H54 (cell line): ENCODE results near the gene KRT14.
"Not testable (repeated sequence)": the region's sequence is repeated elsewhere in the genome, so short reads cannot be mapped to it uniquely, and the experiment has no call there.

ENCODE experiments used
- DNase-seq: peaks from one replicate; pipeline ENCODE4 v3.0.0; 2011; ENCODE audit warnings: low spot score, mixed read lengths; ENCODE audit not compliant: insufficient read length
- FAIRE-seq: peaks from 3 replicates; lab custom pipeline; 2011; peaks lifted over from hg19 to GRCh38; lab: Jason Lieb, UNC
- POLR2A ChIP-seq: IDR thresholded peaks from 2 replicates; pipeline ENCODE4 v1.6.1; 2011; ENCODE audit warnings: low read depth, mild to moderate bottlenecking, low read length

KRT14 gene

DNA sequence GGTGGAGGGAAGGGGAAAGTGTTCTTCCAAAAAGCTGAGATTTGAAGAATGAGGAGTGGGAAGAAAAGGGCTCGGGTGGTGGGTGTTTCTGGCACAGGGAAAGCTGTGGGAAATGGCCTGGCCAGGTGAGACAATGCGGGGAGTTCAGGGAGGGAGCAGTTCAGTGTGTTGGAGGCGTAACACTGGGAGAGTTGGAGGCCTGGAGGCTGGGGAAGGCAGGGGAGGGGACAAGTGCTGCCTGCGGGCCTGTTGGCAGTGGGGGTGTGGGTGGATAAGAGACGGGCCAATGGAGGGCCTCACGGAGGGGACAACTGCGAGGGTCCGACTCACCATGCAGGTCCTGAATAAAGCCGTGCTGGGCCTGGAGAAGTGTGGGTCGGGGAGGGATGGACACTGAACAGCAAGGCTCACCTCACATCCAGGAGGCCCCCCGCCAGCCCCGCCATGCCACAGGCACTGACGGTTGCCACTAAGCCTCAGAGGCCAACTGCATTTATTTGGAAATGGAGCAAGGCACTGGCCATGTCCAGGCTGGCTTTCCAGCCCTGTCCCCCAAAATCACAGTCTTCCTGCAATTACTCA, 40.8 kb downstream of the KRT14 start:
- DNase-seq (no peak), FAIRE-seq (no peak)
- no peak for TF ChIP-seq POLR2A

DNA sequence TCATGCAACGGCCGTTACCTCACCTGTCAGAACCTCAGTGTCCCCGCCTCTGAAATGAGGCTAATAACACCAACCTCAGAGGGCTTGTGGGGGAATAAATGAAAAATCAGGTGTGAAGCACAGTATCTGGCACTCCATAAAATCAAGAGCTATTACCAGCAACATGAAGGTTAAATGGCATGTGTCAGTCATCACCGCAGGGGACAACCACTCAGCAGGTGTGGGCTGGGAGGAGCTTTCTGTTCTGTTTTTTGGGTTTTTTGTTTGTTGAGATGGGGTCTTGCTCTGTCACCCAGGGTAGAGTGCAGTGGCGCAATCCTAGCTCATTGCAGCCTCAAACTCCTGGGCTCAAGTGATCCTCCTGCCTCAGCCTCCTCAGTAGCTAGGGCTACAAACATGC, 41.8 kb downstream of the KRT14 start:
- DNase-seq, result no peak
- no peak for FAIRE-seq
- no peak for TF ChIP-seq POLR2A

DNA sequence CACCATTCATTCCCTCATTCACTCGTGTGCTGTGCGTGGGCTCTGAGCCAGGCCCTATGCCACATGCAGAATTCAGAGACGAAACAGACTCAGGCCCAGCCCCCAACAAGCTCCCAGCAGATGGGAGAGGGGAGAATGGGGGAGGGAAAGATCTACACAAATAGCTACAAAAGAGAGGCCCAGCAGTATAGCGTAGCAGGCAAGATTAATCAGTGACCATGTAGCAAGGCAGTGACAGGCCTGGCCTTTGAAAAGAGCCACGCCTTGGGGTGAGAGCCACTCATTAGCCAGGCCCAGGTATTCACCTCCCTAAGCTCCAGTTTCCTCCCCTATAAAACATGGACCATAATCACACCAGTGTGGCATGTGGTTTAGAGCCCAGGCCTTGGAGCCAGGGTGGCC, 42.2 kb downstream of the KRT14 start:
- DNase-seq (no peak), FAIRE-seq (no peak)
- no peak for TF ChIP-seq POLR2A

DNA sequence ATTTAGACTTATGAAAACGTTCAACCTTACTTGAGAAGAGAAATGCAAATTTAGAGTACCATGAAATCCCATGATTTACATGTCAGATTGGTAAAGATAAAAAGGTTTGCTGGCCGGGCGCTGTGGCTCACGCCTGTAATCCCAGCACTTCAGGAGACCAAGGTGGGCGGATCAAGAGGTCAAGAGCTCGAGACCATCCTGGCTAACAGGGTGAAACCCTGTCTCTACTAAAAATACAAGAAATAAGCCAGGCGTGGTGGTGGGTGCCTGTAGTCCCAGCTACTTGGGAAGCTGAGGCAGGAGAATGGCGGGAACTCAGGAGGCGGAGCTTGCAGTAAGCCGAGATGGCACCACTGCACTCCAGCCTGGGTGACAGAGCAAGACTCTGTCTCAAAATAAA, 43.9 kb downstream of the KRT14 start:
- FAIRE-seq, DNase-seq: not testable (repeated sequence)

DNA sequence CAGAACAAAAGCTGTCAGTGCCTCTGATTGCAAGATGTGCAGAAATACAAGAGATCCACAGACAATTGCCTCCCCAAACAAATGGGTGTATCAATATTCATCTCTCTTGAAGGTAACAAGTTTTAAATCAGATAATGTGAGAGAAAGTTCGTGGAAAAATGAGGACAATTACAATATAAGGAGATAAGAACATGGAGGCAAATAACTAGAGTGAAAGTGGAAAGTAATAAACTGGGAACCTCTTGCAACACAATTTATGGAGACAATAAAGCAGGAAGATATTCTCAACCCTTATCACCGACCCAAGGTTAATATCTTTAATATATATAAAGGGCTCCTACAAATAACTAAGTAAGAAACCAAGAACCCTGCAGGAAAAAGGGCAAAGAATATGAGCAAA, 44.3 kb downstream of the KRT14 start:
- FAIRE-seq (no peak), DNase-seq (no peak)
- TF ChIP-seq POLR2A, result no peak

DNA sequence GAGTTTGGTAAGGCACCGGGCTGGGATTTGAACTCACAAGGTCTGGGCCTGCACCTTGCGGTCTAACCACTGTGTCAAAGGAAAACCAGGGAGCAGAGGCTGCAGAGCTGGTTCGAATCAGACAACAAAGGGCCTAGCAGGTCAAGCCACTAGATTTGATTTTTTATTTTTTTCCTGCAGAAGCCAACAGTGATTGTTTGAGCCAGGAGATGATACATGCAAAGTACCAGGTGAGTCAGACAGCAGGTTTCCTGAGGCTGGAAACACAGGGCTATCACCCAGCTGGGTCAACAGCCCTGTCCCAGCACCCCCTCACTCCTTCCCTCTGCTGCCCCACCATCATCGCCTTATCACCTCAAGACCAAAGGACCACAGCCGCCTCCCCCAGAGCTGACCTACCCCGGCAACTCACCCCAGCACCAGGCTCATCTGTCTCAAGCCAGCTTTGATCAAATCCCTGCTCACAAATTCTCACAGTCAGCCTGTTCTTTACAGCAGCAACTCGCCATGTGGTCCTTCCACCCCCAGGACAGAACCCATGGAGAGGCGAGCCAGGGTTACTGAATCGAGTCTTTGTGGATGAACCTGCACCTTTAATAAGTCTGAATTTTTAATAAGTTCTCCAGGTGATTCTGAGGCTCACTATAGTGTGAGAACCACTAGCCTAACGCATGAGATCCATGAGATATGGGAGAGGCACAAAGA, 45.6 kb downstream of the KRT14 start:
- FAIRE-seq (no peak), DNase-seq (no peak)
- TF ChIP-seq POLR2A, result no peak

DNA sequence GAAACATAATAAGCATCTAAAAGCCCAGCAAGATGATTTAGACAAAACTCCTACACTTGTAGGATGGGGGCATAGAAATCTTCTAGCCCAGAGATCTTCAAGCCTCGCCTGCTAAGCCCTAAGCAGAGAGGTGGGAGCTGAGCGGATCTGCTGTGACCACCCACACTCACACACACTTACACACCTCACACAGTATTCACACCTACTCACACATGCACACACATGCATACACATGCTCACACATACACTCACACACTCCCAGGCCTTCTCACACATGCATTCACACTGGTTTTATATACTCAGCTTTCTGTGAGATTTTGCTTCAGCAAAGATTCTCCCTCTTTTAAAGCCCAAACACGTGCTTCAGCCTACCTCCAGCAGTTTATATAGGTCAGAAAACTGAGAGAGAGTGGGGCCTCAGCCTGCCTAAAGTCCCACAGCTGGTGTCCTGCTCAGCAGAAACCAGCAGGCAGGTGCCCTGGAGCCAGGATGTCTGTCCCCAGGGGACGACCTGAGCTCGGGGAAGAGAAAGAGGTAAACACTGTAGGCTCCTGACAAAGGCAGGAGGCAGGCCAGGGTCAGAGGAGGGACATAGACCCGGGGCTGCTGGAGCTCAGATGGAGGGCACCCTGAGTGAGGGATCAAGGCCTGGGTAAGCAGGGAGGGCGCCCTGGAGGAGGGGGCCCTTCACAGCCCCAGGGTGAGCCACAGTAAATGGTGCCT, 46.6 kb downstream of the KRT14 start:
- no peak for TF ChIP-seq POLR2A
- DNase-seq (no peak), FAIRE-seq (no peak)

DNA sequence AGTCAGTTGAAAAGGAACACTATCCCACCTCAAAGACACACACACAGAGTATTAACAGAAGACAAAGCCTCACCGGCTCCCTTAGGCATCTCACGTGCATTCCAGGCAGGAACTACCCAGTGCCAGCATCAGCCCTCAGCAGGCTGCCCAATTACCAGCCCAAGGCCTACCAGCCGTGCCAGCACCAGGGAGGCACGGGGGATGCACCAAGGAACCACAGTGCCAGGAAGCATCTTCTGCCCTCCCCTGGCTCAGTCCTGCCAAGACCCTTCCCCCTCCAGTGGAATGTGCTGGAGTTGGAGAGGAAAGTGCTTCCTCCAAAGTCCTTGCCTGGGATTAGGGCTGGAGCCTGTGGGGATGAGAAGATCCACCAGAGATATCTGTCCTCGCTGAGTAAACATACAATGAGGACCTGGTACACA, 47.6 kb downstream of the KRT14 start:
- no peak for TF ChIP-seq POLR2A
- no peak for FAIRE-seq

DNA sequence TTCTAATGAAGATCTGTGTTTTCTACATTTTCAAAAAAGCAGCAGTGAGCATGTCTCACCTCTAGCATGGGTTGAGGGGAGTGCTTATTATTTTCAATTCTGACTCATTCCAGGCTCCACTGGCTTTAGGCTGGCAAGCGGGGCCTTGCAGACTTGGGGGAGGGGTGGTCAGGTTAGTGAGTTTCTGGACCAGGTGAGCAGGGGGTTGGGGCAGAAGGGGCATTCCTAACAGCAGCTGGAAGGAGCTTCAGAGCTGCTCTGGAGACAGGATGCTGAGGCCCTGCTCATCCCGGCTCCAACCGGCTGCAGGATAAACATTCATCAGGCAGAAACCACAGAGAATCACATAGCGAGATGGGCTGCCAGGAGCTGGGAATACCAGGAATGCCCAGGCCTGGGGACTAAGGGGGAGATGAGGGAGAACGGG, 48.1 kb downstream of the KRT14 start:
- DNase-seq, result no peak
- no peak for FAIRE-seq

More for the DNA sequence above, 47.6 kb downstream of the KRT14 start:
- DNase-seq, result no peak

DNA sequence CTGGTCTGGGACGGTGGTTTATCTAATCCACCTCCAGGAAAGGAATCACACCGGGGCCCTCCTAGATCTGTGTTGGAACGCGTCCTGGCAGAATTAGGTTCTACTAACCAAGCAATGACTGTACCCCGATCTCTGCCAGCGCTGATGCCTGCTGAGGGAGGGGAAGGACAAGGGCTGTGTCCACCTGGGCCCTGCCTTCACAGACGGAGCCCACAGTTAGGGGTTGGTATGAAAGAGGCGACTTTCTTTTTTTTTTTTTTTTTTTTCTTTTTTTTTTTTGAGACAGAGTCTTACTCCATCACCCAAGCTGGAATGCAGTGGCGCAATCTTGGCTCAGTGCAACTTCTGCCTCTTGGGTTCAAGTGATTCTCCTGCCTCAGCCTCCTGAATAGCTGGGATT, 48.7 kb downstream of the KRT14 start:
- FAIRE-seq (no peak), DNase-seq (no peak)
- TF ChIP-seq POLR2A, result no peak

More for the DNA sequence above, 48.1 kb downstream of the KRT14 start:
- no peak for TF ChIP-seq POLR2A

DNA sequence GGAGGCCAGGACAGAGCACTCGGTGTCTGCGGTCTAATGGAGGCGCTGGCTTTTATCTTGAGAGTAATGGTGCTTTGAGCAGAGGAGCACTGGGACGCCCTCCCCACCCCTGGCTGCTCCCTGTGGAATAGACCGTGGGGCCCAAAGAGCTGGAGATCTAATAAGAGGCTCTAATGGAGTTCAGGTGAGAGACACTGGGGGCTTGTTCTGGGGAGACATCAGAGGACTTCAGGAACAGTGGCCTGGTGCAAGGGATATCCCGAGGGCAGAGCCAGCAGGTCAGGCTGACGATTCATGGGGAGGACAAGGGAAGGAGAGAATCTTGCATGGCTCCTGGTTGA, 49.1 kb downstream of the KRT14 start:
- FAIRE-seq, result no peak

DNA sequence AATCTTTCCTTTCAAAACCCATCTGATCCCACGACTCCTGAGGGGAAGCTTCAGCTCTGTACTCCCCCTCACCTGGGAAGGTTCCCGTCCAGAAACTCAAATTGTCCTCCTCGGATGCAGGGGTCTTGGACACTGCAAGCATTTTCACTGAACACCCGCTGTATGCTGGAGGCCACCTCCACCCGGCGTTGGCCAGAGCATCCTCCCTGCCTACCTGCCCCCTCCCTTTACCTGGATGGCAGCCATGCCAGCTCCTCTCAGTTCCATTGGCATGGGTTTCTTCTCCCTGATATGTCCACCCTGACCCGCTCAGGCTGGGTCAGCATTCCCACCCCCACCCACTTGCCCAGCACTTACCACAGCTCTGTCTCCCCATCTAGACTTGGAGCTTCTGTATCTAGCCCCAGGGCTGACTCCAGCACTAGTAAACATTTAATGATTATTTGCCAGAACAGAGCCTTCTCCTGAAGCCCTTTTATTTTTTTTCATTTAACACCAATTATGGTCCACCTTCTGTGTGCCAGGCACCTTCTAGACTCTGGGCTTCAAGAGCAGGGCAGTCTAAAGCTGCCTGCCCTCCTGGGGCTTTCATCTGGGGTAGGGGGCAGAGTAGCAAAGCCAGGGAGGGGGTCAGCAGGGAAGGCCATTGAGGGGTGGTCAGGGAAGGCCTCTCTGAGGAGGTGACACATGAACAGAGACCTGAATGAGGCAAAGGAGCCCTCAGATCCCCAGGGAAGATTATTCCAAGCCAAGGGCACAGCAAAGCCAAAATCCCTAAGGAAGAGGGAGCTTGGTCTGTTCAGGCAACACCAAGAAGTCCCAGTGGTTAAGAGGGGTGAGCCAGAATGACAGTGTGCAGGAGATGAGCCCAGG, 49.7 kb downstream of the KRT14 start:
- no peak for TF ChIP-seq POLR2A
- FAIRE-seq (no peak), DNase-seq (no peak)

More for the DNA sequence above, 49.1 kb downstream of the KRT14 start:
- no peak for DNase-seq
- no peak for TF ChIP-seq POLR2A

DNA sequence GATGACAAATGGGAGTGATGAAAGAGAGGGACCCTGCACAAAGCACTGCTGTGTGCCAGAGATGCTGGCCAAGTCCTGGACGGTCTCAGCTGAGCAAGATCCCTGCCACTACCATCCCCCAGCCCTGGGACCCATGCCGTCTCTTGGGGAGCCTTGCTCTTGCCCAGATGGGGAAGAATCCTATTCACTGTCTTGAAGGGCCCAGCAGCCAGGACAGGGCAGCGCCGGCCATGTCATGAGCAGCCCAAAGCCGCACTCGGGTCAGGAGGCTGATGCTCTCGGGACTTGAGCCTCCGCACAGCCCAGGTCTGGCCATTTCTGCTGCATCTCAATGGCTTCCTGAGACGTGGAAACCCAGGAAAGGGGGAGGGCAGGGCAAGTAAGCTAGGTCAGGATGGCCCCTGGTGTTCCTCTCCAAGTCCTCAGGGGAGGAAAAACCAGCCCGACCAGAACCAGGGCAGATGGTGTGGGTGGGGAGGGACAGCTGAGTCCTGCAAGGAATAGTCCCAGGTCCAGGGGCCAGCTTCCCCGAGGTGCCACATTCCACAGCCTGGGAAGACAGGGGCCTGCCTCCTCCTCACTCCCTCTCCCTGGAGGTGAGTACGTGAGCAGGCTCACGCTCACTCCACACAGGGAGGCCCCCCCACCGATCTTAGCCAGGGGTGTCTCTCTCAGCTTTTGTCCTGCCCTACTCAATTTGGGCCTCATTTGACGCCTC, 50.8 kb downstream of the KRT14 start:
- no peak for FAIRE-seq
- DNase-seq, result no peak
- TF ChIP-seq POLR2A, result no peak
